Kidney epithelial cell (primary cell): ENCODE results near the gene QSOX2. TPM values are rescaled to one million over a fixed set of nuclear protein-coding genes. Genes with fewer than 3 reads are reported as not detected.

ENCODE experiments used
- DNase-seq: peaks from one replicate; pipeline ENCODE4 v3.0.0-alpha.2; 2010; ENCODE audit warnings: low read depth
- H3K27me3 ChIP-seq: 2 replicates; pipeline ENCODE4 v1.6.0; 2011; ENCODE audit warnings: low read length; ENCODE audit not compliant: control insufficient read depth, insufficient read depth
- H3K36me3 ChIP-seq: 2 replicates; pipeline ENCODE4 v1.5.1; 2011; ENCODE audit warnings: low read length; ENCODE audit not compliant: control insufficient read depth, insufficient read depth
- H3K4me3 ChIP-seq: 2 replicates; pipeline ENCODE4 v1.5.1; 2011; ENCODE audit warnings: low read depth, mild to moderate bottlenecking, control low read depth, low read length
- CTCF ChIP-seq: IDR thresholded peaks from 2 replicates; pipeline ENCODE4 v1.5.1; 2011; ENCODE audit warnings: mild to moderate bottlenecking, moderate library complexity, low read length, control low read depth, inconsistent platforms; ENCODE audit not compliant: insufficient read depth, poor library complexity, severe bottlenecking
- total RNA-seq: library from RNA; depleted of rRNA; stranded (reverse); fragments of >200 nt; gene quantifications from 2 replicates; pipeline ENCODE4 v1.2.3, GENCODE V29; 2015

QSOX2 gene
- total RNA-seq, 1 donor from 2014 or later: 17.3 TPM

DNA sequence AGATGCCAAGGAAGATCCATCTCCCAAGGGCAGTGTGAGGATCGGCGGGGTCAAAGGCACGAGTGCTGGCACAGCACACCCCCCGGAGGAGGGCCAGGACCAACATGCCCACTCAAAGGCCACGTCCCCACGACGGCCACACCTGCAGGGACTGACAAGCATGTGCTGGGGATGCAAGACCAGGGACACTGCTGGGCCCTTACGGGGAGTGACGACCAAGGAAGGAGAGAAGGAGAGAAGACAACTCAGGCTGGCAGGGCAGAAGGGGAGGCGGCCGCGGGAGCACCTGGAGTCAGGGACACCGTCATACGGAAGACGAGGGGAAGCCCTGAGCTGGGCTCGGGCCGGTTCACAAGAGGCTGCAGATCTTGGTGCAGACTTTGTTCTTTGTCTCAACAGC lies 10.4 kb downstream of the QSOX2 start:
- H3K36me3 ChIP-seq: no peaks in the 10 kb centered on the region
- no peak for TF ChIP-seq CTCF
- DNase-seq: no peak
- H3K4me3 ChIP-seq: no peak overlapping the region
- H3K27me3 ChIP-seq: no peaks in the 10 kb centered on the region

DNA sequence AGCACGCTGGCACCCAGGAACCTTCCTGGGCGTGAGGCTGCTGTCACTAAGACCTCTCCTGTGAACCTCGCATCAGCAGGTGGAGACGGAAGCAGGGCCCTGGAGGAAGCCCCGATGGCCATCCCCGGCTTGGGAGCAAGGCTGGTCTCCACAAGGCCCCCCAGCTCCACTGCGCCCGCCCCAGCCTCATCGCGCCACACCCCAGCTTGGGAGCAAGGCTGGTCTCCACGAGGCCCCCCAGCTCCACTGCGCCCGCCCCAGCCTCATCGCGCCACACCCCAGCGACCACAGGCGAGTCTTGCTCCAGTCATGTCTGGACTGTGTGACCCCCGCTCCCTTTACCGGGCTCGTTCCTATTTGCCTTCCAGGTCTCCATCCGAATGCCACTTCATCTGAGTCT lies 11.0 kb downstream of the QSOX2 start:
- TF ChIP-seq CTCF: no peak
- no peaks in the 10 kb centered on the region for H3K36me3 ChIP-seq
- H3K27me3 ChIP-seq: no peaks in the 10 kb centered on the region
- DNase-seq: no peak
- no peak overlapping the region for H3K4me3 ChIP-seq

- H3K36me3 ChIP-seq: no peaks in the 10 kb centered on the region
- no peak overlapping the region for H3K4me3 ChIP-seq
- H3K27me3 ChIP-seq: no peaks in the 10 kb centered on the region
- TF ChIP-seq CTCF: no peak
- no peak for DNase-seq
Observed at GRCh38 chr9:136233868-136234267, 11.7 kb downstream of the QSOX2 start.

- DNase-seq: no peak
- no peak overlapping the region for H3K4me3 ChIP-seq
- TF ChIP-seq CTCF: no peak
- no peaks in the 10 kb centered on the region for H3K36me3 ChIP-seq
- H3K27me3 ChIP-seq: no peaks in the 10 kb centered on the region
Observed at GRCh38 chr9:136233411-136233810, 12.2 kb downstream of the QSOX2 start.

DNA sequence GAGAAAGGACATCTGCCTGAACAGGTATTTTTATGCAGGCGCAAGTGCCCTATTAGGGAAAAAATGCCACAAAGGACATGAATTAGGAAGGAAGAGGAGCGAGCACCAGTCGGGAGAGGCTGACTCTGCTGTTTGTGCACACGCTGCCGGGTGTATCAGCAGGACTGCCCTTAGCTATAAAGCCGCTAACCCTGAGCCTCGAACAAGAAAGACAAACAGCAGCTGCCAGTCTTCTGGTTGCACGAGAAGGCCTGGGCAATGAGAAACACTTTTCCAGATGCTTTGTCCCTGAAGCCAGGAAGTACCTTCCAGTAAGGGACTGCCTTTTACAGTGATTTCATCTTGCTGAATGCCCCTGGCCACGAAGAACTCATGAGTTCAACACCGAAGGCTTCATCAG lies 12.6 kb downstream of the QSOX2 start:
- Histone ChIP-seq H3K27me3 (no peaks in the 10 kb centered on the region), H3K36me3 (no peaks in the 10 kb centered on the region), H3K4me3 (no peak overlapping the region)
- no peak for TF ChIP-seq CTCF
- DNase-seq: no peak

GRCh38 chr9:136231478-136232297 lies 13.9 kb downstream of the QSOX2 start:
- TF ChIP-seq CTCF: no peak
- Histone ChIP-seq H3K4me3 (no peak overlapping the region), H3K27me3 (no peaks in the 10 kb centered on the region), H3K36me3 (no peaks in the 10 kb centered on the region)
- DNase-seq: no peak
